ENCODE measurements around the gene DNM3. TPM values are rescaled to one million over a fixed set of nuclear protein-coding genes. Genes with fewer than 3 reads are reported as not detected.

DNM3 gene
- total RNA-seq, 1 donor from 2014 or later, result 2.6 TPM

GRCh38 chr1:172179918-172180317, 338.6 kb downstream of the DNM3 start:
- no peaks in the 10 kb centered on the region for H3K36me3 ChIP-seq (ENCODE audit: control insufficient read depth in 3 of 3, insufficient read depth in 3 of 3, low read length in 3 of 3)
- no peaks in the 10 kb centered on the region for H3K27me3 ChIP-seq (ENCODE audit: control insufficient read depth in 3 of 3, insufficient read depth in 3 of 3, low read length in 3 of 3)
- no peak overlapping the region for H3K27ac ChIP-seq (ENCODE audit: low read depth, low read length)
- peaks cover 0 to 4% (median 0%) of the 10 kb centered on the region in 3 donors for H3K4me1 ChIP-seq (ENCODE audit: control insufficient read depth in 3 of 3, insufficient read depth in 3 of 3, low read length in 3 of 3)
- H3K9ac ChIP-seq (ENCODE audit: low read depth in 1 of 3, low read length in 3 of 3), result no peak overlapping the region
- no peaks in the 10 kb centered on the region for H3K9me3 ChIP-seq (ENCODE audit: control insufficient read depth in 3 of 3, low read length in 3 of 3)
- H3K4me3 ChIP-seq (ENCODE audit: low read length in 3 of 3), result no peak overlapping the region

GRCh38 chr1:172180501-172181285, 339.4 kb downstream of the DNM3 start:
- peak overlapping the region in 2 of 3 donors; percentile 22 to 38 for H3K4me3 ChIP-seq (ENCODE audit: low read length in 3 of 3)
- H3K9me3 ChIP-seq (ENCODE audit: control insufficient read depth in 3 of 3, low read length in 3 of 3), result no peaks in the 10 kb centered on the region
- H3K27me3 ChIP-seq (ENCODE audit: control insufficient read depth in 3 of 3, insufficient read depth in 3 of 3, low read length in 3 of 3), result no peaks in the 10 kb centered on the region
- H3K4me1 ChIP-seq (ENCODE audit: control insufficient read depth in 3 of 3, insufficient read depth in 3 of 3, low read length in 3 of 3), result peaks cover 0 to 4% (median 0%) of the 10 kb centered on the region in 3 donors
- H3K27ac ChIP-seq (ENCODE audit: low read depth, low read length), result peak overlapping the region; percentile 68
- H3K36me3 ChIP-seq (ENCODE audit: control insufficient read depth in 3 of 3, insufficient read depth in 3 of 3, low read length in 3 of 3), result no peaks in the 10 kb centered on the region
- H3K9ac ChIP-seq (ENCODE audit: low read depth in 1 of 3, low read length in 3 of 3), result peak overlapping the region; percentile 7 to 34 (median 10)

GRCh38 chr1:172184506-172185191, 343.4 kb downstream of the DNM3 start:
- no peak overlapping the region for H3K4me3 ChIP-seq (ENCODE audit: low read length in 3 of 3)
- H3K9ac ChIP-seq (ENCODE audit: low read depth in 1 of 3, low read length in 3 of 3), result no peak overlapping the region
- no peaks in the 10 kb centered on the region for H3K36me3 ChIP-seq (ENCODE audit: control insufficient read depth in 3 of 3, insufficient read depth in 3 of 3, low read length in 3 of 3)
- H3K27me3 ChIP-seq (ENCODE audit: control insufficient read depth in 3 of 3, insufficient read depth in 3 of 3, low read length in 3 of 3), result no peaks in the 10 kb centered on the region
- H3K9me3 ChIP-seq (ENCODE audit: control insufficient read depth in 3 of 3, low read length in 3 of 3), result no peaks in the 10 kb centered on the region
- no peak overlapping the region for H3K27ac ChIP-seq (ENCODE audit: low read depth, low read length)
- H3K4me1 ChIP-seq (ENCODE audit: control insufficient read depth in 3 of 3, insufficient read depth in 3 of 3, low read length in 3 of 3), result peaks cover 0 to 4% (median 0%) of the 10 kb centered on the region in 3 donors

GRCh38 chr1:172185211-172185610, 343.9 kb downstream of the DNM3 start:
- no peaks in the 10 kb centered on the region for H3K9me3 ChIP-seq (ENCODE audit: control insufficient read depth in 3 of 3, low read length in 3 of 3)
- H3K27ac ChIP-seq (ENCODE audit: low read depth, low read length), result no peak overlapping the region
- H3K9ac ChIP-seq (ENCODE audit: low read depth in 1 of 3, low read length in 3 of 3), result no peak overlapping the region
- no peaks in the 10 kb centered on the region for H3K36me3 ChIP-seq (ENCODE audit: control insufficient read depth in 3 of 3, insufficient read depth in 3 of 3, low read length in 3 of 3)
- H3K27me3 ChIP-seq (ENCODE audit: control insufficient read depth in 3 of 3, insufficient read depth in 3 of 3, low read length in 3 of 3), result no peaks in the 10 kb centered on the region
- H3K4me3 ChIP-seq (ENCODE audit: low read length in 3 of 3), result no peak overlapping the region
- H3K4me1 ChIP-seq (ENCODE audit: control insufficient read depth in 3 of 3, insufficient read depth in 3 of 3, low read length in 3 of 3), result peaks cover 0 to 4% (median 0%) of the 10 kb centered on the region in 3 donors

- H3K9ac ChIP-seq (ENCODE audit: low read depth in 1 of 3, low read length in 3 of 3), result no peak overlapping the region
- H3K36me3 ChIP-seq (ENCODE audit: control insufficient read depth in 3 of 3, insufficient read depth in 3 of 3, low read length in 3 of 3), result no peaks in the 10 kb centered on the region
- no peaks in the 10 kb centered on the region for H3K27me3 ChIP-seq (ENCODE audit: control insufficient read depth in 3 of 3, insufficient read depth in 3 of 3, low read length in 3 of 3)
- no peaks in the 10 kb centered on the region for H3K9me3 ChIP-seq (ENCODE audit: control insufficient read depth in 3 of 3, low read length in 3 of 3)
- H3K4me3 ChIP-seq (ENCODE audit: low read length in 3 of 3), result no peak overlapping the region
- peaks cover 0 to 2% (median 0%) of the 10 kb centered on the region in 3 donors for H3K4me1 ChIP-seq (ENCODE audit: control insufficient read depth in 3 of 3, insufficient read depth in 3 of 3, low read length in 3 of 3)
- H3K27ac ChIP-seq (ENCODE audit: low read depth, low read length), result no peak overlapping the region
Observed at GRCh38 chr1:172185996-172186395, 344.7 kb downstream of the DNM3 start.

GRCh38 chr1:172201572-172201971, 360.3 kb downstream of the DNM3 start:
- H3K36me3 ChIP-seq (ENCODE audit: control insufficient read depth in 3 of 3, insufficient read depth in 3 of 3, low read length in 3 of 3), result no peaks in the 10 kb centered on the region
- H3K4me3 ChIP-seq (ENCODE audit: low read length in 3 of 3), result no peak overlapping the region
- no peaks in the 10 kb centered on the region for H3K27me3 ChIP-seq (ENCODE audit: control insufficient read depth in 3 of 3, insufficient read depth in 3 of 3, low read length in 3 of 3)
- H3K4me1 ChIP-seq (ENCODE audit: control insufficient read depth in 3 of 3, insufficient read depth in 3 of 3, low read length in 3 of 3), result no peaks in the 10 kb centered on the region
- no peak overlapping the region for H3K9ac ChIP-seq (ENCODE audit: low read depth in 1 of 3, low read length in 3 of 3)
- H3K9me3 ChIP-seq (ENCODE audit: control insufficient read depth in 3 of 3, low read length in 3 of 3), result no peaks in the 10 kb centered on the region
- H3K27ac ChIP-seq (ENCODE audit: low read depth, low read length), result no peak overlapping the region

GRCh38 chr1:172203135-172203823, 362.0 kb downstream of the DNM3 start:
- H3K4me1 ChIP-seq (ENCODE audit: control insufficient read depth in 3 of 3, insufficient read depth in 3 of 3, low read length in 3 of 3), result no peaks in the 10 kb centered on the region
- no peaks in the 10 kb centered on the region for H3K27me3 ChIP-seq (ENCODE audit: control insufficient read depth in 3 of 3, insufficient read depth in 3 of 3, low read length in 3 of 3)
- H3K4me3 ChIP-seq (ENCODE audit: low read length in 3 of 3), result no peak overlapping the region
- H3K9me3 ChIP-seq (ENCODE audit: control insufficient read depth in 3 of 3, low read length in 3 of 3), result no peaks in the 10 kb centered on the region
- H3K36me3 ChIP-seq (ENCODE audit: control insufficient read depth in 3 of 3, insufficient read depth in 3 of 3, low read length in 3 of 3), result no peaks in the 10 kb centered on the region
- no peak overlapping the region for H3K27ac ChIP-seq (ENCODE audit: low read depth, low read length)
- no peak overlapping the region for H3K9ac ChIP-seq (ENCODE audit: low read depth in 1 of 3, low read length in 3 of 3)

- H3K36me3 ChIP-seq (ENCODE audit: control insufficient read depth in 3 of 3, insufficient read depth in 3 of 3, low read length in 3 of 3), result no peaks in the 10 kb centered on the region
- H3K4me1 ChIP-seq (ENCODE audit: control insufficient read depth in 3 of 3, insufficient read depth in 3 of 3, low read length in 3 of 3), result no peaks in the 10 kb centered on the region
- H3K9me3 ChIP-seq (ENCODE audit: control insufficient read depth in 3 of 3, low read length in 3 of 3), result no peaks in the 10 kb centered on the region
- H3K27me3 ChIP-seq (ENCODE audit: control insufficient read depth in 3 of 3, insufficient read depth in 3 of 3, low read length in 3 of 3), result no peaks in the 10 kb centered on the region
- H3K4me3 ChIP-seq (ENCODE audit: low read length in 3 of 3), result no peak overlapping the region
- no peak overlapping the region for H3K27ac ChIP-seq (ENCODE audit: low read depth, low read length)
- no peak overlapping the region for H3K9ac ChIP-seq (ENCODE audit: low read depth in 1 of 3, low read length in 3 of 3)
Observed at GRCh38 chr1:172203902-172204301, 362.6 kb downstream of the DNM3 start.

- H3K9me3 ChIP-seq (ENCODE audit: control insufficient read depth in 3 of 3, low read length in 3 of 3), result no peaks in the 10 kb centered on the region
- H3K4me3 ChIP-seq (ENCODE audit: low read length in 3 of 3), result no peak overlapping the region
- no peaks in the 10 kb centered on the region for H3K36me3 ChIP-seq (ENCODE audit: control insufficient read depth in 3 of 3, insufficient read depth in 3 of 3, low read length in 3 of 3)
- H3K4me1 ChIP-seq (ENCODE audit: control insufficient read depth in 3 of 3, insufficient read depth in 3 of 3, low read length in 3 of 3), result no peaks in the 10 kb centered on the region
- no peak overlapping the region for H3K27ac ChIP-seq (ENCODE audit: low read depth, low read length)
- no peaks in the 10 kb centered on the region for H3K27me3 ChIP-seq (ENCODE audit: control insufficient read depth in 3 of 3, insufficient read depth in 3 of 3, low read length in 3 of 3)
- no peak overlapping the region for H3K9ac ChIP-seq (ENCODE audit: low read depth in 1 of 3, low read length in 3 of 3)
Observed at GRCh38 chr1:172206256-172206655, 365.0 kb downstream of the DNM3 start.

- no peaks in the 10 kb centered on the region for H3K4me1 ChIP-seq (ENCODE audit: control insufficient read depth in 3 of 3, insufficient read depth in 3 of 3, low read length in 3 of 3)
- H3K9me3 ChIP-seq (ENCODE audit: control insufficient read depth in 3 of 3, low read length in 3 of 3), result no peaks in the 10 kb centered on the region
- no peak overlapping the region for H3K4me3 ChIP-seq (ENCODE audit: low read length in 3 of 3)
- H3K36me3 ChIP-seq (ENCODE audit: control insufficient read depth in 3 of 3, insufficient read depth in 3 of 3, low read length in 3 of 3), result no peaks in the 10 kb centered on the region
- no peak overlapping the region for H3K27ac ChIP-seq (ENCODE audit: low read depth, low read length)
- H3K9ac ChIP-seq (ENCODE audit: low read depth in 1 of 3, low read length in 3 of 3), result no peak overlapping the region
- H3K27me3 ChIP-seq (ENCODE audit: control insufficient read depth in 3 of 3, insufficient read depth in 3 of 3, low read length in 3 of 3), result no peaks in the 10 kb centered on the region
Observed at GRCh38 chr1:172208635-172209034, 367.3 kb downstream of the DNM3 start.
